WTC11 (cell line): Measurements from ENCODE around the gene RPS6KA2. TPM values are rescaled to one million over a fixed set of nuclear protein-coding genes. Genes with fewer than 3 reads are reported as not detected.
A peak's percentile ranks its signal among the peaks of the same experiment; 100 is the strongest.

Source experiments
- ATAC-seq: fragments of 200-7000 bp; cut with Tn5 transposase; 2 replicates; pipeline ENCODE4 v1.10.0; 2021; ENCODE audit warnings: mild to moderate bottlenecking, moderate library complexity
- CTCF ChIA-PET: fragments of 300-600 bp; sonication (Branson Sonifier 250); formaldehyde crosslinking; loops from one replicate; lab custom pipeline; 2021; ENCODE audit warnings: antibody characterized with exemption; lab: Charles Lee
- POLR2A ChIA-PET: fragments of 350-600 bp; sonication (Branson Sonifier 250); formaldehyde crosslinking; loops from one replicate; lab custom pipeline; 2021; ENCODE audit warnings: antibody characterized with exemption; lab: Charles Lee
- DNase-seq: peaks from one replicate; pipeline ENCODE4 v3.0.0; 2021; ENCODE audit warnings: low spot score
- H3K27ac Mint-ChIP-seq: 2 replicates; pipeline ENCODE4 v1.8.0; 2021; ENCODE audit warnings: mixed read lengths
- H3K27me3 Mint-ChIP-seq: 2 replicates; pipeline ENCODE4 v1.8.0; 2021; ENCODE audit warnings: low read depth, mild to moderate bottlenecking, moderate library complexity, mixed read lengths
- H3K36me3 Mint-ChIP-seq: 2 replicates; pipeline ENCODE4 v1.8.0; 2021; ENCODE audit warnings: mixed read lengths
- H3K4me1 Mint-ChIP-seq: 2 replicates; pipeline ENCODE4 v1.8.0; 2022; ENCODE audit warnings: mixed read lengths
- H3K4me3 Mint-ChIP-seq: 2 replicates; pipeline ENCODE4 v1.8.0; 2021; ENCODE audit warnings: mild to moderate bottlenecking, moderate library complexity, mixed read lengths
- H3K9me3 Mint-ChIP-seq: 2 replicates; pipeline ENCODE4 v1.8.0; 2021; ENCODE audit warnings: mixed read lengths
- ATF1 ChIP-seq: sonication (generic); formaldehyde crosslinking; IDR thresholded peaks from 2 replicates; pipeline ENCODE4 v1.8.1; 2023; ENCODE audit warnings: mild to moderate bottlenecking, moderate library complexity, missing genetic modification reagents
- CBFB ChIP-seq: sonication (generic); formaldehyde crosslinking; IDR thresholded peaks from 2 replicates; pipeline ENCODE4 v1.8.1; 2022; ENCODE audit warnings: mild to moderate bottlenecking, low read depth, missing genetic modification reagents
- ESRRA ChIP-seq: sonication (generic); formaldehyde crosslinking; IDR thresholded peaks from 2 replicates; pipeline ENCODE4 v1.8.1; 2022; ENCODE audit warnings: mild to moderate bottlenecking, missing genetic modification reagents, borderline replicate concordance
- IRF2 ChIP-seq: sonication (generic); formaldehyde crosslinking; IDR thresholded peaks from 2 replicates; pipeline ENCODE4 v1.8.0; 2022; ENCODE audit warnings: low read depth, missing genetic modification reagents, borderline replicate concordance
- MXD4 ChIP-seq: fragments of 250-450 bp; sonication (Bioruptor Pico); IDR thresholded peaks from 2 replicates; pipeline ENCODE4 v1.8.0; 2021; ENCODE audit warnings: mild to moderate bottlenecking, moderate library complexity, borderline replicate concordance
- SMAD3 ChIP-seq: sonication (generic); formaldehyde crosslinking; IDR thresholded peaks from 2 replicates; pipeline ENCODE4 v1.8.0; 2022; ENCODE audit warnings: missing genetic modification reagents, mild to moderate bottlenecking, borderline replicate concordance
- ZNF317 ChIP-seq: sonication (generic); formaldehyde crosslinking; IDR thresholded peaks from 2 replicates; pipeline ENCODE4 v1.8.1; 2023; ENCODE audit warnings: low read depth, mild to moderate bottlenecking, moderate library complexity, missing genetic modification reagents, borderline replicate concordance
- total RNA-seq: library from RNA; stranded (reverse); gene quantifications from 3 replicates; pipeline ENCODE4 v1.2.3, GENCODE V29; 2021
- TF ChIP-seq, protein P1 (sequence below): sonication (generic); formaldehyde crosslinking; IDR thresholded peaks from 2 replicates; pipeline ENCODE4 v1.8.1; 2023; ENCODE audit warnings: mild to moderate bottlenecking, missing genetic modification reagents
- TF ChIP-seq, protein P2 (sequence below): sonication (generic); formaldehyde crosslinking; conservative IDR thresholded peaks from 2 replicates; pipeline ENCODE4 v1.8.1; 2023; ENCODE audit warnings: mild to moderate bottlenecking, low read depth, missing genetic modification reagents, moderate library complexity
- TF ChIP-seq, protein P3 (sequence below): sonication (generic); formaldehyde crosslinking; IDR thresholded peaks from 2 replicates; pipeline ENCODE4 v1.8.1; 2022; ENCODE audit warnings: low read depth, mild to moderate bottlenecking, moderate library complexity, missing genetic modification reagents, borderline replicate concordance
- TF ChIP-seq, protein P4 (sequence below): fragments of 200-600 bp; IDR thresholded peaks from 2 replicates; pipeline ENCODE4 v1.8.0; 2022; ENCODE audit warnings: antibody characterized with exemption
- TF ChIP-seq, protein P5 (sequence below): sonication (generic); formaldehyde crosslinking; IDR thresholded peaks from 2 replicates; pipeline ENCODE4 v1.8.1; 2023; ENCODE audit warnings: mild to moderate bottlenecking, missing genetic modification reagents, borderline replicate concordance
- TF ChIP-seq, protein P6 (sequence below): sonication (generic); formaldehyde crosslinking; conservative IDR thresholded peaks from 2 replicates; pipeline ENCODE4 v1.8.1; 2022; ENCODE audit warnings: mild to moderate bottlenecking, missing genetic modification reagents
- TF ChIP-seq, protein P7 (sequence below): fragments of 250-450 bp; sonication (Bioruptor Pico); IDR thresholded peaks from 2 replicates; pipeline ENCODE4 v1.9.0; 2021; ENCODE audit warnings: mild to moderate bottlenecking
- TF ChIP-seq, protein P8 (sequence below): fragments of 250-450 bp; sonication (Bioruptor Pico); IDR thresholded peaks from 2 replicates; pipeline ENCODE4 v2.1.2; 2022; ENCODE audit warnings: mild to moderate bottlenecking, moderate library complexity
- TF ChIP-seq, protein P9 (sequence below): fragments of 250-450 bp; sonication (Bioruptor Pico); conservative IDR thresholded peaks from 2 replicates; pipeline ENCODE4 v1.9.0; 2021; ENCODE audit warnings: mild to moderate bottlenecking

The RPS6KA2 gene
- total RNA-seq, 1 experiment from 2014 or later: 24.2 TPM

DNA sequence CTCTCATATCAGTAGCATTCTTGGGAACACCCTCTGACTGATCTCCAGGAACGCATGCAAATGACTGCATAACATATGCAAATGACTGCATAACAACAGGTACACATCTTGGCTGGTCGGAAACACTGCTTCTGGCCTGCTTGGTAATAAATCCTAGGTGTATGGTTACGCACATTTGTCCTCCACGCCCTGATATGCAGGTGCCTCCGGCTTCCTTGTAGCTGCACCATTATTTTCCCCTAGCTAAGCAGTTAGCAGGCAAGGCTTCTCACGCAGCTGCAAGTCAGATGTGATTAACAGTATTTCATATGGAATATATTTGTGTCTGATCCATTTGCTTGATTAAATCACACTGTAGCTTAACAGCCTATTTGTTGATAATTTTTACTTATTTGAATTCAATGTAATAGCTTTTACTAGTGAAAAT is 5.9 kb downstream of the RPS6KA2 start:
- peak overlapping the region; percentile 87; the same call in 1 of the 2 replicates for H3K27ac Mint-ChIP-seq
- peaks cover 14% of the 10 kb centered on the region for H3K27me3 Mint-ChIP-seq
- H3K9me3 Mint-ChIP-seq: no peaks in the 10 kb centered on the region
- 0 out of 2 replicates have a peak overlapping the region, but pooled peaks have one; percentile 4 for H3K4me3 Mint-ChIP-seq
- peaks cover 13% of the 10 kb centered on the region for H3K36me3 Mint-ChIP-seq
- CTCF ChIA-PET: interaction anchor here (0.7 to 1.8 kb wide), 3 partner anchors 10 to 313 kb away, joined by 3 to 4 read pairs (median 4); partner anchors contain the start of gene PRR18
- POLR2A ChIA-PET: no interaction called here
- TF ChIP-seq, protein P1, sequence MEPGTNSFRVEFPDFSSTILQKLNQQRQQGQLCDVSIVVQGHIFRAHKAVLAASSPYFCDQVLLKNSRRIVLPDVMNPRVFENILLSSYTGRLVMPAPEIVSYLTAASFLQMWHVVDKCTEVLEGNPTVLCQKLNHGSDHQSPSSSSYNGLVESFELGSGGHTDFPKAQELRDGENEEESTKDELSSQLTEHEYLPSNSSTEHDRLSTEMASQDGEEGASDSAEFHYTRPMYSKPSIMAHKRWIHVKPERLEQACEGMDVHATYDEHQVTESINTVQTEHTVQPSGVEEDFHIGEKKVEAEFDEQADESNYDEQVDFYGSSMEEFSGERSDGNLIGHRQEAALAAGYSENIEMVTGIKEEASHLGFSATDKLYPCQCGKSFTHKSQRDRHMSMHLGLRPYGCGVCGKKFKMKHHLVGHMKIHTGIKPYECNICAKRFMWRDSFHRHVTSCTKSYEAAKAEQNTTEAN (CRISPR knock-in tag): no peak
- TF ChIP-seq, protein P2, sequence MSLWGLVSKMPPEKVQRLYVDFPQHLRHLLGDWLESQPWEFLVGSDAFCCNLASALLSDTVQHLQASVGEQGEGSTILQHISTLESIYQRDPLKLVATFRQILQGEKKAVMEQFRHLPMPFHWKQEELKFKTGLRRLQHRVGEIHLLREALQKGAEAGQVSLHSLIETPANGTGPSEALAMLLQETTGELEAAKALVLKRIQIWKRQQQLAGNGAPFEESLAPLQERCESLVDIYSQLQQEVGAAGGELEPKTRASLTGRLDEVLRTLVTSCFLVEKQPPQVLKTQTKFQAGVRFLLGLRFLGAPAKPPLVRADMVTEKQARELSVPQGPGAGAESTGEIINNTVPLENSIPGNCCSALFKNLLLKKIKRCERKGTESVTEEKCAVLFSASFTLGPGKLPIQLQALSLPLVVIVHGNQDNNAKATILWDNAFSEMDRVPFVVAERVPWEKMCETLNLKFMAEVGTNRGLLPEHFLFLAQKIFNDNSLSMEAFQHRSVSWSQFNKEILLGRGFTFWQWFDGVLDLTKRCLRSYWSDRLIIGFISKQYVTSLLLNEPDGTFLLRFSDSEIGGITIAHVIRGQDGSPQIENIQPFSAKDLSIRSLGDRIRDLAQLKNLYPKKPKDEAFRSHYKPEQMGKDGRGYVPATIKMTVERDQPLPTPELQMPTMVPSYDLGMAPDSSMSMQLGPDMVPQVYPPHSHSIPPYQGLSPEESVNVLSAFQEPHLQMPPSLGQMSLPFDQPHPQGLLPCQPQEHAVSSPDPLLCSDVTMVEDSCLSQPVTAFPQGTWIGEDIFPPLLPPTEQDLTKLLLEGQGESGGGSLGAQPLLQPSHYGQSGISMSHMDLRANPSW: no peak
- TF ChIP-seq ATF1: no peak
- TF ChIP-seq IRF2 (CRISPR knock-in tag): no peak
- TF ChIP-seq, protein P3, sequence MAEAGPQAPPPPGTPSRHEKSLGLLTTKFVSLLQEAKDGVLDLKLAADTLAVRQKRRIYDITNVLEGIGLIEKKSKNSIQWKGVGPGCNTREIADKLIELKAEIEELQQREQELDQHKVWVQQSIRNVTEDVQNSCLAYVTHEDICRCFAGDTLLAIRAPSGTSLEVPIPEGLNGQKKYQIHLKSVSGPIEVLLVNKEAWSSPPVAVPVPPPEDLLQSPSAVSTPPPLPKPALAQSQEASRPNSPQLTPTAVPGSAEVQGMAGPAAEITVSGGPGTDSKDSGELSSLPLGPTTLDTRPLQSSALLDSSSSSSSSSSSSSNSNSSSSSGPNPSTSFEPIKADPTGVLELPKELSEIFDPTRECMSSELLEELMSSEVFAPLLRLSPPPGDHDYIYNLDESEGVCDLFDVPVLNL (CRISPR knock-in tag): no peak
- TF ChIP-seq, protein P4, sequence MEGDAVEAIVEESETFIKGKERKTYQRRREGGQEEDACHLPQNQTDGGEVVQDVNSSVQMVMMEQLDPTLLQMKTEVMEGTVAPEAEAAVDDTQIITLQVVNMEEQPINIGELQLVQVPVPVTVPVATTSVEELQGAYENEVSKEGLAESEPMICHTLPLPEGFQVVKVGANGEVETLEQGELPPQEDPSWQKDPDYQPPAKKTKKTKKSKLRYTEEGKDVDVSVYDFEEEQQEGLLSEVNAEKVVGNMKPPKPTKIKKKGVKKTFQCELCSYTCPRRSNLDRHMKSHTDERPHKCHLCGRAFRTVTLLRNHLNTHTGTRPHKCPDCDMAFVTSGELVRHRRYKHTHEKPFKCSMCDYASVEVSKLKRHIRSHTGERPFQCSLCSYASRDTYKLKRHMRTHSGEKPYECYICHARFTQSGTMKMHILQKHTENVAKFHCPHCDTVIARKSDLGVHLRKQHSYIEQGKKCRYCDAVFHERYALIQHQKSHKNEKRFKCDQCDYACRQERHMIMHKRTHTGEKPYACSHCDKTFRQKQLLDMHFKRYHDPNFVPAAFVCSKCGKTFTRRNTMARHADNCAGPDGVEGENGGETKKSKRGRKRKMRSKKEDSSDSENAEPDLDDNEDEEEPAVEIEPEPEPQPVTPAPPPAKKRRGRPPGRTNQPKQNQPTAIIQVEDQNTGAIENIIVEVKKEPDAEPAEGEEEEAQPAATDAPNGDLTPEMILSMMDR: no peak
- TF ChIP-seq, protein P5, sequence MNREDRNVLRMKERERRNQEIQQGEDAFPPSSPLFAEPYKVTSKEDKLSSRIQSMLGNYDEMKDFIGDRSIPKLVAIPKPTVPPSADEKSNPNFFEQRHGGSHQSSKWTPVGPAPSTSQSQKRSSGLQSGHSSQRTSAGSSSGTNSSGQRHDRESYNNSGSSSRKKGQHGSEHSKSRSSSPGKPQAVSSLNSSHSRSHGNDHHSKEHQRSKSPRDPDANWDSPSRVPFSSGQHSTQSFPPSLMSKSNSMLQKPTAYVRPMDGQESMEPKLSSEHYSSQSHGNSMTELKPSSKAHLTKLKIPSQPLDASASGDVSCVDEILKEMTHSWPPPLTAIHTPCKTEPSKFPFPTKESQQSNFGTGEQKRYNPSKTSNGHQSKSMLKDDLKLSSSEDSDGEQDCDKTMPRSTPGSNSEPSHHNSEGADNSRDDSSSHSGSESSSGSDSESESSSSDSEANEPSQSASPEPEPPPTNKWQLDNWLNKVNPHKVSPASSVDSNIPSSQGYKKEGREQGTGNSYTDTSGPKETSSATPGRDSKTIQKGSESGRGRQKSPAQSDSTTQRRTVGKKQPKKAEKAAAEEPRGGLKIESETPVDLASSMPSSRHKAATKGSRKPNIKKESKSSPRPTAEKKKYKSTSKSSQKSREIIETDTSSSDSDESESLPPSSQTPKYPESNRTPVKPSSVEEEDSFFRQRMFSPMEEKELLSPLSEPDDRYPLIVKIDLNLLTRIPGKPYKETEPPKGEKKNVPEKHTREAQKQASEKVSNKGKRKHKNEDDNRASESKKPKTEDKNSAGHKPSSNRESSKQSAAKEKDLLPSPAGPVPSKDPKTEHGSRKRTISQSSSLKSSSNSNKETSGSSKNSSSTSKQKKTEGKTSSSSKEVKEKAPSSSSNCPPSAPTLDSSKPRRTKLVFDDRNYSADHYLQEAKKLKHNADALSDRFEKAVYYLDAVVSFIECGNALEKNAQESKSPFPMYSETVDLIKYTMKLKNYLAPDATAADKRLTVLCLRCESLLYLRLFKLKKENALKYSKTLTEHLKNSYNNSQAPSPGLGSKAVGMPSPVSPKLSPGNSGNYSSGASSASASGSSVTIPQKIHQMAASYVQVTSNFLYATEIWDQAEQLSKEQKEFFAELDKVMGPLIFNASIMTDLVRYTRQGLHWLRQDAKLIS (CRISPR knock-in tag): no peak
- TF ChIP-seq, protein P6, sequence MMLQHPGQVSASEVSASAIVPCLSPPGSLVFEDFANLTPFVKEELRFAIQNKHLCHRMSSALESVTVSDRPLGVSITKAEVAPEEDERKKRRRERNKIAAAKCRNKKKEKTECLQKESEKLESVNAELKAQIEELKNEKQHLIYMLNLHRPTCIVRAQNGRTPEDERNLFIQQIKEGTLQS (CRISPR knock-in tag): no peak
- TF ChIP-seq, protein P7, sequence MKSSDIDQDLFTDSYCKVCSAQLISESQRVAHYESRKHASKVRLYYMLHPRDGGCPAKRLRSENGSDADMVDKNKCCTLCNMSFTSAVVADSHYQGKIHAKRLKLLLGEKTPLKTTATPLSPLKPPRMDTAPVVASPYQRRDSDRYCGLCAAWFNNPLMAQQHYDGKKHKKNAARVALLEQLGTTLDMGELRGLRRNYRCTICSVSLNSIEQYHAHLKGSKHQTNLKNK (CRISPR knock-in tag): no peak
- TF ChIP-seq ZNF317 (CRISPR knock-in tag): no peak
- TF ChIP-seq, protein P8, sequence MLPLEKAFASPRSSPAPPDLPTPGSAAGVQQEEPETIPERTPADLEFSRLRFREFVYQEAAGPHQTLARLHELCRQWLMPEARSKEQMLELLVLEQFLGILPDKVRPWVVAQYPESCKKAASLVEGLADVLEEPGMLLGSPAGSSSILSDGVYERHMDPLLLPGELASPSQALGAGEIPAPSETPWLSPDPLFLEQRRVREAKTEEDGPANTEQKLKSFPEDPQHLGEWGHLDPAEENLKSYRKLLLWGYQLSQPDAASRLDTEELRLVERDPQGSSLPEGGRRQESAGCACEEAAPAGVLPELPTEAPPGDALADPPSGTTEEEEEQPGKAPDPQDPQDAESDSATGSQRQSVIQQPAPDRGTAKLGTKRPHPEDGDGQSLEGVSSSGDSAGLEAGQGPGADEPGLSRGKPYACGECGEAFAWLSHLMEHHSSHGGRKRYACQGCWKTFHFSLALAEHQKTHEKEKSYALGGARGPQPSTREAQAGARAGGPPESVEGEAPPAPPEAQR: no peak
- no peak for TF ChIP-seq ESRRA (CRISPR knock-in tag)
- TF ChIP-seq MXD4 (CRISPR knock-in tag): no peak
- TF ChIP-seq, protein P9, sequence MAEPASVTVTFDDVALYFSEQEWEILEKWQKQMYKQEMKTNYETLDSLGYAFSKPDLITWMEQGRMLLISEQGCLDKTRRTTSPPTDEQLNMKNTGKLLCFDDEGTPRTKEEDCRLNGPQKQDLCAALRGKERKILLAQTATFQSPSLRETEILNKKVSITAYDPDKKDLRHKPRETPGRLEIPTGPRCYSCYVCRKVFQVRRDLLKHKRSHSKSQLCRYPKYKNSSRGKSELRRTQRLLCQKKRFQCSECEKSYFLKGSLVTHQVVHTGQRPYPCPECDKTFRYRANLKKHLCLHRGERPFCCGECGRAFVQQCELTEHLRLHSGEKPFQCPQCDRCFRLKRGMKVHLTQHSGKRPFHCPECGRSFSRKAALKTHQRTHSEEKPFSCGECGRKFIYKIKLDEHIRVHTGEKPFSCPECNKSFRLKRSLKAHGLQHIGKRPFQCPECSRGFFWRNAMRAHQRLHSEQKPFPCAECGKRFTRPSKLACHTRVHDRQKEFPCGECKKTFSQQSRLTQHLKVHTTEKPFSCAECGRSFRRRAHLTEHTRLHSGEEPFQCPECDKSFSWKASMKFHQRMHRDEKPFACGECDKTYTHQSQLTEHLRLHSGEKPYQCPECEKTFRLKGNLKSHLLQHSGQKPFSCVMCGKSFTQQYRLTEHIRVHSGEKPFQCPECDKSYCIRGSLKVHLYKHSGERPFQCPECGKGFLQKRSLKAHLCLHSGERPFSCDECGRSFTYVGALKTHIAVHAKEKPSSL (CRISPR knock-in tag): no peak
- TF ChIP-seq SMAD3 (CRISPR knock-in tag): no peak
- TF ChIP-seq CBFB (CRISPR knock-in tag): no peak
- peaks cover 60% of the 10 kb centered on the region for H3K4me1 Mint-ChIP-seq
- ATAC-seq (peak; percentile 89), DNase-seq (peak; percentile 41)
